ENCODE measurements around the gene RPN2. TPM values are rescaled to one million over a fixed set of nuclear protein-coding genes. Genes with fewer than 3 reads are reported as not detected.

RPN2 gene
- total RNA-seq, 1 experiment from 2014 or later: 273 TPM

Other genes starting within 250 kb of the RPN2 start
- gene SAMHD1, start 227.6 kb upstream of the RPN2 start, total RNA-seq (2014; rRNA removed): 12.6 and 21.5 TPM in 2 replicates
- gene RBL1, start 83.3 kb upstream of the RPN2 start, total RNA-seq (2014; rRNA removed): 18.1 and 18.4 TPM in 2 replicates
- 0.83 and 4.0 TPM in 2 replicates for gene MROH8, start 218 bp downstream of the RPN2 start, total RNA-seq (2014; rRNA removed)
- not detected in 2 replicates for gene GHRH, start 82.5 kb downstream of the RPN2 start, total RNA-seq (2014; rRNA removed)
- gene MANBAL, start 110.3 kb downstream of the RPN2 start, total RNA-seq (2014; rRNA removed): 14.5 and 21.9 TPM in 2 replicates
- 7.5 and 7.8 TPM in 2 replicates for gene SRC, start 166.8 kb downstream of the RPN2 start, total RNA-seq (2014; rRNA removed)